GM20000 (cell line): ENCODE data around the gene DYRK3.
A peak's percentile ranks its signal among the peaks of the same experiment; 100 is the strongest.

Experiments used
- DNase-seq: peaks from one replicate; pipeline ENCODE4 v3.0.0; 2012; ENCODE audit warnings: low spot score
- CTCF ChIP-seq: IDR thresholded peaks from 2 replicates; pipeline ENCODE4 v1.5.1; 2012; ENCODE audit warnings: mild to moderate bottlenecking, control low read depth; ENCODE audit errors: extremely low read depth, missing control alignments

Gene DYRK3

GRCh38 chr1:206662396-206663092 is 27.2 kb downstream of the DYRK3 start:
- no peak for TF ChIP-seq CTCF

GRCh38 chr1:206663362-206663761 is 28.0 kb downstream of the DYRK3 start:
- no peak for TF ChIP-seq CTCF
- DNase-seq, result no peak

More at GRCh38 chr1:206662396-206663092, 27.2 kb downstream of the DYRK3 start:
- DNase-seq, result no peak

GRCh38 chr1:206663832-206664652 is 28.7 kb downstream of the DYRK3 start:
- DNase-seq, result peak; percentile 79
- peak; percentile 39 for TF ChIP-seq CTCF

- DNase-seq, result no peak
- TF ChIP-seq CTCF, result no peak
Observed at GRCh38 chr1:206664740-206665139, 29.4 kb downstream of the DYRK3 start.

GRCh38 chr1:206666031-206666561 is 30.8 kb downstream of the DYRK3 start:
- no peak for DNase-seq
- TF ChIP-seq CTCF, result no peak

GRCh38 chr1:206666954-206667665 is 31.8 kb downstream of the DYRK3 start:
- no peak for TF ChIP-seq CTCF
- DNase-seq, result no peak
